Measurements from ENCODE around the gene ELMOD3.
"Not testable (repeated sequence)": the region's sequence is repeated elsewhere in the genome, so short reads cannot be mapped to it uniquely, and the experiment has no call there.

The ELMOD3 gene

GRCh38 chr2:85378257-85378656 is 23.7 kb downstream of the ELMOD3 start:
- H3K9me3 ChIP-seq (ENCODE audit: control insufficient read depth, insufficient read depth, low read depth, low read length): peaks cover 17% of the 10 kb centered on the region
- no peaks in the 10 kb centered on the region for H3K4me1 ChIP-seq (ENCODE audit: control insufficient read depth, insufficient read depth, low read length)
- H3K27me3 ChIP-seq (ENCODE audit: control insufficient read depth, insufficient read depth, low read length): no peaks in the 10 kb centered on the region
- H3K27ac ChIP-seq (ENCODE audit: low read depth, low read length): no peak overlapping the region
- H3K4me3 ChIP-seq (ENCODE audit: low read depth, low read length): no peak overlapping the region
- no peak overlapping the region for H3K9ac ChIP-seq (ENCODE audit: low read length)
- peaks cover 23% of the 10 kb centered on the region for H3K36me3 ChIP-seq (ENCODE audit: control insufficient read depth, insufficient read depth, low read length)

GRCh38 chr2:85380048-85380447 is 25.5 kb downstream of the ELMOD3 start:
- H3K4me3 ChIP-seq (ENCODE audit: low read depth, low read length): no peak overlapping the region
- H3K9ac ChIP-seq (ENCODE audit: low read length): no peak overlapping the region
- H3K36me3 ChIP-seq (ENCODE audit: control insufficient read depth, insufficient read depth, low read length): peaks cover 23% of the 10 kb centered on the region
- H3K27me3 ChIP-seq (ENCODE audit: control insufficient read depth, insufficient read depth, low read length): no peaks in the 10 kb centered on the region
- no peak overlapping the region for H3K27ac ChIP-seq (ENCODE audit: low read depth, low read length)
- H3K4me1 ChIP-seq (ENCODE audit: control insufficient read depth, insufficient read depth, low read length): peaks cover 6% of the 10 kb centered on the region; the same call in 1 of the 2 replicates
- peaks cover 17% of the 10 kb centered on the region for H3K9me3 ChIP-seq (ENCODE audit: control insufficient read depth, insufficient read depth, low read depth, low read length)

- H3K36me3 ChIP-seq (ENCODE audit: control insufficient read depth, insufficient read depth, low read length): peaks cover 34% of the 10 kb centered on the region
- not testable (repeated sequence) for H3K27ac ChIP-seq (ENCODE audit: low read depth, low read length)
Measured at GRCh38 chr2:85383151-85383550, 28.6 kb downstream of the ELMOD3 start.

GRCh38 chr2:85383850-85384249 is 29.3 kb downstream of the ELMOD3 start:
- H3K4me3 ChIP-seq (ENCODE audit: low read depth, low read length): no peak overlapping the region
- peaks cover 31% of the 10 kb centered on the region for H3K36me3 ChIP-seq (ENCODE audit: control insufficient read depth, insufficient read depth, low read length)
- H3K9me3 ChIP-seq (ENCODE audit: control insufficient read depth, insufficient read depth, low read depth, low read length): peaks cover 17% of the 10 kb centered on the region
- no peak overlapping the region for H3K9ac ChIP-seq (ENCODE audit: low read length)
- H3K27ac ChIP-seq (ENCODE audit: low read depth, low read length): no peak overlapping the region
- no peaks in the 10 kb centered on the region for H3K27me3 ChIP-seq (ENCODE audit: control insufficient read depth, insufficient read depth, low read length)
- peaks cover 14% of the 10 kb centered on the region; the same call in 1 of the 2 replicates for H3K4me1 ChIP-seq (ENCODE audit: control insufficient read depth, insufficient read depth, low read length)

More at GRCh38 chr2:85383151-85383550, 28.6 kb downstream of the ELMOD3 start:
- not testable (repeated sequence) for H3K27me3 ChIP-seq (ENCODE audit: control insufficient read depth, insufficient read depth, low read length); H3K4me3 ChIP-seq (ENCODE audit: low read depth, low read length); H3K9ac ChIP-seq (ENCODE audit: low read length)
- Histone ChIP-seq H3K4me1 (ENCODE audit: control insufficient read depth, insufficient read depth, low read length) (peaks cover 14% of the 10 kb centered on the region; the same call in 1 of the 2 replicates), H3K9me3 (ENCODE audit: control insufficient read depth, insufficient read depth, low read depth, low read length) (peaks cover 17% of the 10 kb centered on the region)

GRCh38 chr2:85385746-85386145 is 31.2 kb downstream of the ELMOD3 start:
- Histone ChIP-seq H3K27me3 (ENCODE audit: control insufficient read depth, insufficient read depth, low read length) (no peaks in the 10 kb centered on the region), H3K9ac (ENCODE audit: low read length) (peak overlapping the region; percentile 34), H3K36me3 (ENCODE audit: control insufficient read depth, insufficient read depth, low read length) (peaks cover 34% of the 10 kb centered on the region)

GRCh38 chr2:85387754-85388153 is 33.2 kb downstream of the ELMOD3 start:
- Histone ChIP-seq H3K36me3 (ENCODE audit: control insufficient read depth, insufficient read depth, low read length) (peaks cover 44% of the 10 kb centered on the region), H3K9ac (ENCODE audit: low read length) (no peak overlapping the region), H3K4me3 (ENCODE audit: low read depth, low read length) (no peak overlapping the region), H3K27me3 (ENCODE audit: control insufficient read depth, insufficient read depth, low read length) (no peaks in the 10 kb centered on the region), H3K9me3 (ENCODE audit: control insufficient read depth, insufficient read depth, low read depth, low read length) (no peaks in the 10 kb centered on the region), H3K27ac (ENCODE audit: low read depth, low read length) (no peak overlapping the region), H3K4me1 (ENCODE audit: control insufficient read depth, insufficient read depth, low read length) (peaks cover 14% of the 10 kb centered on the region; the same call in 1 of the 2 replicates)

More at GRCh38 chr2:85385746-85386145, 31.2 kb downstream of the ELMOD3 start:
- H3K27ac ChIP-seq (ENCODE audit: low read depth, low read length): no peak overlapping the region; the same call in 1 of the 2 replicates
- no peaks in the 10 kb centered on the region; the same call in 1 of the 2 replicates for H3K9me3 ChIP-seq (ENCODE audit: control insufficient read depth, insufficient read depth, low read depth, low read length)
- peaks cover 14% of the 10 kb centered on the region; the same call in 1 of the 2 replicates for H3K4me1 ChIP-seq (ENCODE audit: control insufficient read depth, insufficient read depth, low read length)
- no peak overlapping the region for H3K4me3 ChIP-seq (ENCODE audit: low read depth, low read length)

- H3K27me3 ChIP-seq (ENCODE audit: control insufficient read depth, insufficient read depth, low read length): no peaks in the 10 kb centered on the region
- H3K9ac ChIP-seq (ENCODE audit: low read length): no peak overlapping the region
- peaks cover 12% of the 10 kb centered on the region; the same call in 1 of the 2 replicates for H3K4me1 ChIP-seq (ENCODE audit: control insufficient read depth, insufficient read depth, low read length)
- peaks cover 49% of the 10 kb centered on the region for H3K36me3 ChIP-seq (ENCODE audit: control insufficient read depth, insufficient read depth, low read length)
- H3K9me3 ChIP-seq (ENCODE audit: control insufficient read depth, insufficient read depth, low read depth, low read length): no peaks in the 10 kb centered on the region
- H3K4me3 ChIP-seq (ENCODE audit: low read depth, low read length): no peak overlapping the region
- H3K27ac ChIP-seq (ENCODE audit: low read depth, low read length): no peak overlapping the region
Measured at GRCh38 chr2:85388878-85389538, 34.4 kb downstream of the ELMOD3 start.

GRCh38 chr2:85390941-85391669 is 36.5 kb downstream of the ELMOD3 start:
- Histone ChIP-seq H3K4me1 (ENCODE audit: control insufficient read depth, insufficient read depth, low read length) (no peaks in the 10 kb centered on the region), H3K27ac (ENCODE audit: low read depth, low read length) (no peak overlapping the region), H3K9ac (ENCODE audit: low read length) (no peak overlapping the region), H3K9me3 (ENCODE audit: control insufficient read depth, insufficient read depth, low read depth, low read length) (no peaks in the 10 kb centered on the region), H3K4me3 (ENCODE audit: low read depth, low read length) (no peak overlapping the region), H3K36me3 (ENCODE audit: control insufficient read depth, insufficient read depth, low read length) (peaks cover 59% of the 10 kb centered on the region), H3K27me3 (ENCODE audit: control insufficient read depth, insufficient read depth, low read length) (no peaks in the 10 kb centered on the region)

- Histone ChIP-seq H3K36me3 (ENCODE audit: control insufficient read depth, insufficient read depth, low read length) (peaks cover 68% of the 10 kb centered on the region), H3K9me3 (ENCODE audit: control insufficient read depth, insufficient read depth, low read depth, low read length) (no peaks in the 10 kb centered on the region), H3K27me3 (ENCODE audit: control insufficient read depth, insufficient read depth, low read length) (no peaks in the 10 kb centered on the region)
Measured at GRCh38 chr2:85393836-85394235, 39.3 kb downstream of the ELMOD3 start.

GRCh38 chr2:85394261-85394681 is 39.7 kb downstream of the ELMOD3 start:
- H3K27me3 ChIP-seq (ENCODE audit: control insufficient read depth, insufficient read depth, low read length): no peaks in the 10 kb centered on the region
- H3K9me3 ChIP-seq (ENCODE audit: control insufficient read depth, insufficient read depth, low read depth, low read length): no peaks in the 10 kb centered on the region
- no peak overlapping the region for H3K27ac ChIP-seq (ENCODE audit: low read depth, low read length)
- no peak overlapping the region for H3K4me3 ChIP-seq (ENCODE audit: low read depth, low read length)
- H3K4me1 ChIP-seq (ENCODE audit: control insufficient read depth, insufficient read depth, low read length): no peaks in the 10 kb centered on the region
- H3K36me3 ChIP-seq (ENCODE audit: control insufficient read depth, insufficient read depth, low read length): peaks cover 71% of the 10 kb centered on the region
- no peak overlapping the region for H3K9ac ChIP-seq (ENCODE audit: low read length)

More at GRCh38 chr2:85393836-85394235, 39.3 kb downstream of the ELMOD3 start:
- H3K27ac ChIP-seq (ENCODE audit: low read depth, low read length): no peak overlapping the region
- H3K4me1 ChIP-seq (ENCODE audit: control insufficient read depth, insufficient read depth, low read length): no peaks in the 10 kb centered on the region
- H3K9ac ChIP-seq (ENCODE audit: low read length): no peak overlapping the region
- H3K4me3 ChIP-seq (ENCODE audit: low read depth, low read length): no peak overlapping the region

- no peak overlapping the region for H3K27ac ChIP-seq (ENCODE audit: low read depth, low read length)
- H3K4me3 ChIP-seq (ENCODE audit: low read depth, low read length): no peak overlapping the region
Measured at GRCh38 chr2:85394976-85395375, 40.4 kb downstream of the ELMOD3 start.

More at GRCh38 chr2:85394976-85395375, 40.4 kb downstream of the ELMOD3 start:
- Histone ChIP-seq H3K9ac (ENCODE audit: low read length) (no peak overlapping the region), H3K36me3 (ENCODE audit: control insufficient read depth, insufficient read depth, low read length) (peaks cover 69% of the 10 kb centered on the region), H3K4me1 (ENCODE audit: control insufficient read depth, insufficient read depth, low read length) (no peaks in the 10 kb centered on the region), H3K27me3 (ENCODE audit: control insufficient read depth, insufficient read depth, low read length) (no peaks in the 10 kb centered on the region), H3K9me3 (ENCODE audit: control insufficient read depth, insufficient read depth, low read depth, low read length) (no peaks in the 10 kb centered on the region)

Data from HUES6 (cell line).